ENCODE measurements around the gene TPT1.

The TPT1 gene

DNA sequence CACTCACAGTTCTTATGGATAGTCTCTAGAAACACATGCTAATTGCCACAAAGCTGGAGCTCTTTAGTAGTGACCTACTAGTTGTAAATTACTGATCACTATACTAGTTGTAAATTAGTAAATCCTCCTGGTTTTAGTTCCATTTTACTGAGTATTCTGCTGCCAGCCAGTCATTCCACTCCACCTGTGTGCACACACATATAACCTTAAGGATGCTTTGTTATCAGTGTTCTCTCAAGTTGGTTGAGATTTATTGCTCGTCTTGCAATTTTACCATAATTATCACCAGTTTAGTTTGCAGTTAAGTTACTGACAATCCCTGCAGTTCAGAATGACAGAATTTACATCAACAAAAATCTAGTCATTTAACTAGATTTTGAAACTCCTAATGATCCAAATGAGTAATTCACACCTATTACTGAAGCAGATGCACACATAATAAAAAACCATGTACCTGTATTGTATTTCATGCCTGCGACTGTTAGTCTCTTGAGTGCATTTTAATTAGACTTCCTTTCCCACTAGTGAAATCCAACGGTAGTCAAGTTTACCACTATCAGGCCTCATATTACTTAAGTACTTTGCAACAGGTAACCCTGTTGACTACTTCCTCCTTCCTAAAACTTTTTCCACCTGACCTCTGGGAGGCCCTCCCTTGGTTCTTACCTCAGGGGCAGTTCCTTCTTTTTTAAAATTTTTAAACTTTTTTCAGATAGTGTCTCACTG, 7.6 kb downstream of the TPT1 start:
- Histone ChIP-seq H3K9me3 (ENCODE audit: control insufficient read depth, low read length) (no peaks in the 10 kb centered on the region), H3K4me2 (ENCODE audit: low read length, poor library complexity, severe bottlenecking) (no peak overlapping the region), H3K18ac (ENCODE audit: low read depth in 1 of 2, low read length in 2 of 2) (no peak overlapping the region), H3K9ac (ENCODE audit: low read length) (peak overlapping the region; percentile 1), H3K4ac (ENCODE audit: low read depth in 1 of 2, low read length in 2 of 2) (no peak overlapping the region), H2AK5ac (ENCODE audit: low read length, severe bottlenecking) (no peak overlapping the region), H3K79me1 (replicated peaks; ENCODE audit: low read length, poor library complexity, severe bottlenecking) (peaks cover 4% of the 10 kb centered on the region), H3K14ac (ENCODE audit: low read length in 2 of 2) (no peak overlapping the region), H2BK12ac (ENCODE audit: low read length in 2 of 2) (no peak overlapping the region), H4K91ac (ENCODE audit: low read length) (no peak overlapping the region), H4K8ac (ENCODE audit: low read length) (no peak overlapping the region), H3K23ac (ENCODE audit: low read length in 2 of 2) (no peak overlapping the region), H3K27me3 (ENCODE audit: control insufficient read depth in 1 of 2, insufficient read depth in 1 of 2, low read length in 2 of 2) (no peaks in the 10 kb centered on the region), H2BK120ac (ENCODE audit: low read depth, low read length) (no peak overlapping the region), H2AFZ (ENCODE audit: low read depth, low read length) (no peak overlapping the region), H3K36me3 (ENCODE audit: control insufficient read depth in 1 of 2, insufficient read depth in 2 of 2, low read depth in 1 of 2, low read length in 2 of 2) (peaks cover 16 to 44% of the 10 kb centered on the region in 2 experiments), H3K27ac (ENCODE audit: low read length, poor library complexity, severe bottlenecking) (no peak overlapping the region), H3K4me1 (ENCODE audit: control insufficient read depth, insufficient read depth, low read depth, low read length) (peaks cover 10% of the 10 kb centered on the region), H2BK15ac (ENCODE audit: low read depth, poor library complexity, severe bottlenecking) (no peak overlapping the region), H2BK5ac (ENCODE audit: low read depth, low read length, poor library complexity, severe bottlenecking) (no peak overlapping the region), H3K4me3 (ENCODE audit: insufficient read depth in 1 of 2, low read depth in 1 of 2, low read length in 2 of 2) (peak overlapping the region in 1 of 2 experiments; percentile 16)
- 91% methylated on average over 3 of the region's 3 CpGs for WGBS
- no peak for DNase-seq

DNA sequence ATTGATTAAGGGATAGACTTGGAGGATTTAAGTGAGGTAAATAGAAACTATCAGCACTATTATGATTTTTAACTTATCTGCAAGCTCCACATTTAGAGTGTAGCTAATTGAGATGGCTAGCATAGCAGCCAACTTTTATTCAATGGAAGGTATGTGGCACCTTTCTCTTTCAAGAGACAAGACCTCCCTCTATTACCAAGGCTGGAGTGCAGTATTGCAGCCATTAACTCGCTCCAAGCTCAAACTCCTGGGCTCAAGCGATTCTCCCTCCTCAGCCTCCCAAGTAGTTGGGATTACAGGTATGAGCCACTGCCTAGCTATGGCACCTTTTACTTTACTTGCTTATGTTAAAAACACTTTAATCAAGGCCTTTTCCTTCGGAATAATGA, 8.2 kb downstream of the TPT1 start:
- 90% methylated on average over 3 of the region's 3 CpGs for WGBS
- peaks cover 7% of the 10 kb centered on the region for H3K4me1 ChIP-seq (ENCODE audit: control insufficient read depth, insufficient read depth, low read depth, low read length)

DNA sequence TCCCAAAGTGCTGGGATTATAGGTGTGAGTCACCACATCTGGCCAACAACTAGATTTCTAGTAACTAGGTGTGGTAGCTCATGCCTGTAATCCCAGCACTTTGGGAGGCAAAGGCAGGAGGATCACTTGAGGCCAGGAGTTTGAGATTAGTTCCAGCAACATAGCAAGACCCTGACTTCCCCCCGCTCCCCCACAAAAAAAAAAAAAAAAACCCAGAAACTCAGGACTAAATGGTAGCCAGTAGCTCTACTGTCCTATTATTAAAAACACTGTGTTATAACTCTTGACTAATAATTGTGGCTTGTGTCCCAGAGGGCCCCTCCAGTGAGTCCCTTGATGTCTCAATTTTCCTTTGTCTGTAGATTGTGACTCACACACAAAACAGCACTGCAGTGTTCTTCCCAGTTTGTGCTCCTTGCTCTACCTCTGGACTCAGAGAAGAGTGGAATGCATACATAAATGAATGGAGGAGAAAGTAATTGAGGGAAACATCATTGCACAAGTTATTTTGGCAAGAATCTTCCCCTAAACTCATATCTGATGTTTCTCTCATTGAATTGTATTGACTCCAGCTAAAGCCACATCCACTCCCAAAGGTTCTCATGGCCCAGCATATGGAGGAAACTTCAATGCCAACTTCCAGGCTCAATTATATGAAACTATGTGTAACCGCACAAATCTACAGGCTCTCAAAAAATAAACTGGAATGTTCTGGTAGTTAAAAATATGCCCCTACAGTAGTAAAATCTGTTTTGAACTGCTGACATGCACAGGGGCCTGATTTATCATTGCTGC, 8.8 kb downstream of the TPT1 start:
- Histone ChIP-seq H3K27ac (ENCODE audit: low read length, poor library complexity, severe bottlenecking) (peak overlapping the region; percentile 30), H4K8ac (ENCODE audit: low read length) (no peak overlapping the region), H3K4me2 (ENCODE audit: low read length, poor library complexity, severe bottlenecking) (no peak overlapping the region), H2BK12ac (ENCODE audit: low read length in 2 of 2) (no peak overlapping the region), H3K9me3 (ENCODE audit: control insufficient read depth, low read length) (no peaks in the 10 kb centered on the region), H3K9ac (ENCODE audit: low read length) (peak overlapping the region; percentile 1), H3K79me1 (replicated peaks; ENCODE audit: low read length, poor library complexity, severe bottlenecking) (peaks cover 4% of the 10 kb centered on the region), H4K91ac (ENCODE audit: low read length) (no peak overlapping the region), H2AK5ac (ENCODE audit: low read length, severe bottlenecking) (no peak overlapping the region), H3K27me3 (ENCODE audit: control insufficient read depth in 1 of 2, insufficient read depth in 1 of 2, low read length in 2 of 2) (no peaks in the 10 kb centered on the region), H3K36me3 (ENCODE audit: control insufficient read depth in 1 of 2, insufficient read depth in 2 of 2, low read depth in 1 of 2, low read length in 2 of 2) (peaks cover 11 to 33% of the 10 kb centered on the region in 2 experiments), H3K14ac (ENCODE audit: low read length in 2 of 2) (no peak overlapping the region), H2BK5ac (ENCODE audit: low read depth, low read length, poor library complexity, severe bottlenecking) (no peak overlapping the region), H3K4ac (ENCODE audit: low read depth in 1 of 2, low read length in 2 of 2) (no peak overlapping the region), H3K4me3 (ENCODE audit: insufficient read depth in 1 of 2, low read depth in 1 of 2, low read length in 2 of 2) (no peak overlapping the region), H3K18ac (ENCODE audit: low read depth in 1 of 2, low read length in 2 of 2) (peak overlapping the region in 1 of 2 experiments; percentile 42), H3K23ac (ENCODE audit: low read length in 2 of 2) (no peak overlapping the region), H3K4me1 (ENCODE audit: control insufficient read depth, insufficient read depth, low read depth, low read length) (peaks cover 9% of the 10 kb centered on the region), H2BK120ac (ENCODE audit: low read depth, low read length) (no peak overlapping the region), H2AFZ (ENCODE audit: low read depth, low read length) (no peak overlapping the region), H2BK15ac (ENCODE audit: low read depth, poor library complexity, severe bottlenecking) (no peak overlapping the region)
- no CpG with 5 or more reads among the region's 2 CpGs for WGBS
- peak; percentile 91 for DNase-seq

More for the DNA sequence above, 8.2 kb downstream of the TPT1 start:
- Histone ChIP-seq H3K23ac (ENCODE audit: low read length in 2 of 2) (no peak overlapping the region), H3K36me3 (ENCODE audit: control insufficient read depth in 1 of 2, insufficient read depth in 2 of 2, low read depth in 1 of 2, low read length in 2 of 2) (peaks cover 11 to 39% of the 10 kb centered on the region in 2 experiments), H2AK5ac (ENCODE audit: low read length, severe bottlenecking) (no peak overlapping the region), H2BK120ac (ENCODE audit: low read depth, low read length) (no peak overlapping the region), H3K18ac (ENCODE audit: low read depth in 1 of 2, low read length in 2 of 2) (no peak overlapping the region), H3K79me1 (replicated peaks; ENCODE audit: low read length, poor library complexity, severe bottlenecking) (peaks cover 4% of the 10 kb centered on the region), H2AFZ (ENCODE audit: low read depth, low read length) (no peak overlapping the region), H3K4me2 (ENCODE audit: low read length, poor library complexity, severe bottlenecking) (no peak overlapping the region), H3K4me3 (ENCODE audit: insufficient read depth in 1 of 2, low read depth in 1 of 2, low read length in 2 of 2) (peak overlapping the region in 1 of 2 experiments; percentile 16), H2BK5ac (ENCODE audit: low read depth, low read length, poor library complexity, severe bottlenecking) (no peak overlapping the region), H3K4ac (ENCODE audit: low read depth in 1 of 2, low read length in 2 of 2) (no peak overlapping the region), H3K27ac (ENCODE audit: low read length, poor library complexity, severe bottlenecking) (peak overlapping the region; percentile 28), H4K8ac (ENCODE audit: low read length) (no peak overlapping the region), H3K27me3 (ENCODE audit: control insufficient read depth in 1 of 2, insufficient read depth in 1 of 2, low read length in 2 of 2) (no peaks in the 10 kb centered on the region), H3K9me3 (ENCODE audit: control insufficient read depth, low read length) (no peaks in the 10 kb centered on the region), H3K14ac (ENCODE audit: low read length in 2 of 2) (no peak overlapping the region), H2BK12ac (ENCODE audit: low read length in 2 of 2) (no peak overlapping the region), H4K91ac (ENCODE audit: low read length) (no peak overlapping the region), H3K9ac (ENCODE audit: low read length) (peak overlapping the region; percentile 1), H2BK15ac (ENCODE audit: low read depth, poor library complexity, severe bottlenecking) (no peak overlapping the region)
- peak; percentile 39 for DNase-seq

DNA sequence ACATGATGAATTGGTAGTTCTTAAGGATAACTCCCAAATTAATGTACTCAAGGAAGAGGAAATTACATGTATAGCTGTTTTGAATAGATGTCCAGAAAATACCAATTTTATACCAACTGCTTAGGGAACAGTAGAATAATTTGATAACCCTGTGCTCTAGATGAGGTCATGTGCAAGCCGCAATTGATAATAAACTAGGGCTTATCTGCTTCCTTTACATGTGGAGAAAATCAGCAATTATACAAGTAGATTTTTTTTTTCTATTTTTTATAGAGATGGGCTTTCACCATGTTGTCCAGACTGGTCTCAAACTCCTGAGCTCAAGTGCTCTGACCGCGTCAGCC, 9.3 kb downstream of the TPT1 start:
- no peak overlapping the region for H4K8ac ChIP-seq (ENCODE audit: low read length)
- H3K4me1 ChIP-seq (ENCODE audit: control insufficient read depth, insufficient read depth, low read depth, low read length), result peaks cover 11% of the 10 kb centered on the region
- H3K18ac ChIP-seq (ENCODE audit: low read depth in 1 of 2, low read length in 2 of 2), result peak overlapping the region in 1 of 2 experiments; percentile 42
- H3K4me2 ChIP-seq (ENCODE audit: low read length, poor library complexity, severe bottlenecking), result no peak overlapping the region
- no peak for DNase-seq
- peak overlapping the region; percentile 28 for H3K9ac ChIP-seq (ENCODE audit: low read length)
- H2BK120ac ChIP-seq (ENCODE audit: low read depth, low read length), result no peak overlapping the region
- no peak overlapping the region for H2BK12ac ChIP-seq (ENCODE audit: low read length in 2 of 2)
- no peak overlapping the region for H2AK5ac ChIP-seq (ENCODE audit: low read length, severe bottlenecking)
- H3K27me3 ChIP-seq (ENCODE audit: control insufficient read depth in 1 of 2, insufficient read depth in 1 of 2, low read length in 2 of 2), result no peaks in the 10 kb centered on the region
- 0% methylated on average over 2 of the region's 3 CpGs for WGBS
- peak overlapping the region; percentile 30 for H3K27ac ChIP-seq (ENCODE audit: low read length, poor library complexity, severe bottlenecking)
- peaks cover 11 to 27% of the 10 kb centered on the region in 2 experiments for H3K36me3 ChIP-seq (ENCODE audit: control insufficient read depth in 1 of 2, insufficient read depth in 2 of 2, low read depth in 1 of 2, low read length in 2 of 2)
- no peak overlapping the region for H3K4ac ChIP-seq (ENCODE audit: low read depth in 1 of 2, low read length in 2 of 2)
- H3K9me3 ChIP-seq (ENCODE audit: control insufficient read depth, low read length), result no peaks in the 10 kb centered on the region
- H3K14ac ChIP-seq (ENCODE audit: low read length in 2 of 2), result no peak overlapping the region
- H2BK5ac ChIP-seq (ENCODE audit: low read depth, low read length, poor library complexity, severe bottlenecking), result no peak overlapping the region
- H3K23ac ChIP-seq (ENCODE audit: low read length in 2 of 2), result no peak overlapping the region
- no peak overlapping the region for H3K4me3 ChIP-seq (ENCODE audit: insufficient read depth in 1 of 2, low read depth in 1 of 2, low read length in 2 of 2)
- H4K91ac ChIP-seq (ENCODE audit: low read length), result no peak overlapping the region
- H2BK15ac ChIP-seq (ENCODE audit: low read depth, poor library complexity, severe bottlenecking), result no peak overlapping the region
- no peak overlapping the region for H2AFZ ChIP-seq (ENCODE audit: low read depth, low read length)
- H3K79me1 ChIP-seq (replicated peaks; ENCODE audit: low read length, poor library complexity, severe bottlenecking), result peaks cover 4% of the 10 kb centered on the region
